Vagina (tissue), 2 donors: ENCODE data around the gene BPTF.

Experiments
- CTCF ChIP-seq, 3 experiments: fragments of 450-650 bp in 2 of 3; fragments of 200-600 bp in 1 of 3; sonication (generic) in 1 of 3; IDR thresholded peaks; one replicate each; pipeline ENCODE4 v1.5.1; 2017 to 2019; ENCODE audit warnings: antibody characterized with exemption in 3 of 3, mild to moderate bottlenecking in 2 of 3, moderate library complexity in 2 of 3
- POLR2A ChIP-seq, 2 donors: fragments of 450-650 bp; IDR thresholded peaks; one replicate each; pipeline ENCODE4 v1.6.1; 2017; ENCODE audit warnings: antibody characterized with exemption in 2 of 2, mild to moderate bottlenecking in 2 of 2, moderate library complexity in 2 of 2
- POLR2AphosphoS5 ChIP-seq, 2 donors: sonication (generic); formaldehyde crosslinking; IDR thresholded peaks; one replicate each; pipeline ENCODE4 v1.9.0; 2017; ENCODE audit warnings: antibody characterized with exemption in 2 of 2, mild to moderate bottlenecking in 2 of 2, low read depth in 1 of 2; ENCODE audit not compliant: insufficient read depth in 1 of 2

- no peak for TF ChIP-seq CTCF (IDR thresholded peaks at IDR 0.05)
- no peak for TF ChIP-seq POLR2AphosphoS5 (IDR thresholded peaks at IDR 0.05; ENCODE audit: insufficient read depth in 1 of 2, low read depth in 1 of 2)
- no peak for TF ChIP-seq POLR2A (IDR thresholded peaks at IDR 0.05)
Observed at GRCh38 chr17:67868176-67868575, 42.9 kb downstream of the BPTF start.
